ENCODE results near the gene ANO5.
"Not testable (repeated sequence)": the region's sequence is repeated elsewhere in the genome, so short reads cannot be mapped to it uniquely, and the experiment has no call there.

ANO5 gene

GRCh38 chr11:22199243-22199642 lies 6.4 kb downstream of the ANO5 start:
- no peak for DNase-seq

- DNase-seq: no peak
Measured at GRCh38 chr11:22203281-22203680, 10.4 kb downstream of the ANO5 start.

- DNase-seq: no peak
Measured at GRCh38 chr11:22207162-22207561, 14.3 kb downstream of the ANO5 start.

GRCh38 chr11:22208151-22208858 lies 15.4 kb downstream of the ANO5 start:
- no peak for DNase-seq

GRCh38 chr11:22216940-22217339 lies 24.1 kb downstream of the ANO5 start:
- DNase-seq: no peak

GRCh38 chr11:22221143-22221542 lies 28.3 kb downstream of the ANO5 start:
- no peak for DNase-seq

GRCh38 chr11:22225190-22225589 lies 32.3 kb downstream of the ANO5 start:
- no peak for DNase-seq

- DNase-seq: no peak
Measured at GRCh38 chr11:22234743-22235142, 41.9 kb downstream of the ANO5 start.

GRCh38 chr11:22244986-22245592 lies 52.2 kb downstream of the ANO5 start:
- DNase-seq: peak; percentile 39

GRCh38 chr11:22246992-22247391 lies 54.1 kb downstream of the ANO5 start:
- DNase-seq: no peak

GRCh38 chr11:22249871-22250270 lies 57.0 kb downstream of the ANO5 start:
- DNase-seq: no peak

GRCh38 chr11:22256876-22257275 lies 64.0 kb downstream of the ANO5 start:
- no peak for DNase-seq

GRCh38 chr11:22263613-22264012 lies 70.7 kb downstream of the ANO5 start:
- no peak for DNase-seq

- not testable (repeated sequence) for DNase-seq
Measured at GRCh38 chr11:22268983-22269624, 76.2 kb downstream of the ANO5 start.

GRCh38 chr11:22273781-22274180 lies 80.9 kb downstream of the ANO5 start:
- DNase-seq: no peak

- no peak for DNase-seq
Measured at GRCh38 chr11:22275600-22275999, 82.7 kb downstream of the ANO5 start.

- DNase-seq: no peak
Measured at GRCh38 chr11:22276535-22276934, 83.7 kb downstream of the ANO5 start.

GRCh38 chr11:22284991-22285390 lies 92.1 kb downstream of the ANO5 start:
- DNase-seq: not testable (repeated sequence)

GRCh38 chr11:22302368-22302767 lies 109.5 kb downstream of the ANO5 start:
- DNase-seq: no peak

- DNase-seq: peak; percentile 27
Measured at GRCh38 chr11:22304337-22304961, 111.6 kb downstream of the ANO5 start.

- no peak for DNase-seq
Measured at GRCh38 chr11:22317656-22318055, 124.8 kb downstream of the ANO5 start.

- DNase-seq: no peak
Measured at GRCh38 chr11:22331771-22332170, 138.9 kb downstream of the ANO5 start.

Data from retina (tissue), 1 donor.